NCI-H2196 treated with DMSO at 0.1 percent for 48 hours (cell line): ENCODE measurements around the gene IL19.
"Not testable (repeated sequence)": the region's sequence is repeated elsewhere in the genome, so short reads cannot be mapped to it uniquely, and the experiment has no call there.

Source experiments
- DNase-seq: peaks from one replicate; lab custom pipeline; 2025; ENCODE audit not compliant: unreplicated experiment; lab: John Stamatoyannopoulos, UW

Gene IL19

DNA sequence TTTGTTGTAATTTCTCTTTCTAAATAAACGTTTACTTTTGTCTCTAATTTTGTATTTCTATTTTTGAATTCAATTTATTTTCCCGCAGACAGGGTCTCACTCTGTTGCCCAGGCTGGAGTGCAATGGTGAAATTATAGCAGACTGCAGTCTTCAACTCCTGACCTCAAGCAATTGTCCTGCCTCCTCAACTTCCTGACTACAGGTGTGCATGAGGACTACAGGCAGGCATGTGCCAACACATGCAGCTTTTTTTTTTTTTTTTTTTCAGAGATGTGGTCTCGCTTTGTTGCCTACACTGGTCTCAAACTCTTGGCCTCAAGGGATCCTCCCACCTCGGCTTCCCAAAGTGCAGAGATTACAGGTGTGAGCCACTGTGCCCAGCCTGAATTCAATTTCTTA, 58.2 kb downstream of the IL19 start:
- no peak for DNase-seq

DNA sequence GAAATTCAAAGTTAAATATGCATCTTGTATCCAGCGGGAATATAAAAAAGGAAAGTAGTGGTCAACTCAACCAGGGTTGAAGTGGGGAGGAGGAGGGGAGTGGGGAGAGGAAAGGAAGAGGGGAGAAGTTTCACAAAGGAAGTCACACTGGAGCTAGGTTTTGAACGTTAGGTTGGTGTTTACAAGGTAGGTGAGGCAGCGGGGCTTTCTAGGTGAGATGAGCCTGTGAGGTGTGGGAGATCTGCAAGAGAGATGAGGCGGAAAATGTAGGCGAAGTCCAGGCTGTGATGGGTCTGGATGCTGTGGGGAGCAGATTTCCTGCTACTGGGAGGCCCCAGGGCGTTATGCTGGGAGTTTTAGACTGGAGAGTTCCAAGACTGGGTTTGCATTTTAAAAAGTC, 58.7 kb downstream of the IL19 start:
- DNase-seq: no peak

DNA sequence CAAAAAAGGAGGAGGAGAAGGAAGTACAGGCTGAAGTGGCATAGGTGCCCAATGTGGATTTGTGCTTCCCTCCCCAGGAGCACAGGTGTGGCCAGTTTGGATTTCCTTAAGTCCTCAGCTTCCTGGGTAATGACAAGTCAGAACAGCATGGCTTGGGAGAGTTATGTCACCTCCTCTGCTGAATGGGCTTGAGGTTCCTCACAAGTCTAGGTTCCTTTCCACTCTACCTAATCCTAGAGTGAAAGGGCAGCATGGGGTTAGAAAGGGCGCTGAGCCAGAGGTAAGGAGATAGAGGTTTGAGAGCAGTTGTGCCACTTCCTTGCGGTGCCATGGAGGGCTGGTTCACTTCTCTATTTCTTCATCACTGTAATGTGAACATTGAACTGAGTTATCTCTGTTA, 59.3 kb downstream of the IL19 start:
- no peak for DNase-seq

DNA sequence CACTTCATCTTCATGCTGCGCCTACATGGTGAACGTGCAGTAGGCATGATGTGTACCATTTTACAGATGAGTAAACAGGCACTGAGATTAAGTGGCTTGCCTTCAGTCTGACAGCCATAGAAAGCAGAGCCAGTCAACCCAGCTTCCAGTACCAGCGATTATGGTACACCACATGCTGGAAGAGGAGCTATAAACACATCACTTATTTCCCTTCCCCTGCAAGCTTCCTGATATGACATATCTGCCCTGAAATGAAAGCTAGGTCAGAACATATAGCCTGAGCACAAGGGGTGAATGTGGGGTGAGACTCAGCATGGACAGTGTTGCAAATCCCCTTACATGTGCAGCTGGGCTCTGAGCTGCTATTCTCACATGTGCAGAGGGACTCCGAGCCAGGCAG, 61.1 kb downstream of the IL19 start:
- DNase-seq: no peak

DNA sequence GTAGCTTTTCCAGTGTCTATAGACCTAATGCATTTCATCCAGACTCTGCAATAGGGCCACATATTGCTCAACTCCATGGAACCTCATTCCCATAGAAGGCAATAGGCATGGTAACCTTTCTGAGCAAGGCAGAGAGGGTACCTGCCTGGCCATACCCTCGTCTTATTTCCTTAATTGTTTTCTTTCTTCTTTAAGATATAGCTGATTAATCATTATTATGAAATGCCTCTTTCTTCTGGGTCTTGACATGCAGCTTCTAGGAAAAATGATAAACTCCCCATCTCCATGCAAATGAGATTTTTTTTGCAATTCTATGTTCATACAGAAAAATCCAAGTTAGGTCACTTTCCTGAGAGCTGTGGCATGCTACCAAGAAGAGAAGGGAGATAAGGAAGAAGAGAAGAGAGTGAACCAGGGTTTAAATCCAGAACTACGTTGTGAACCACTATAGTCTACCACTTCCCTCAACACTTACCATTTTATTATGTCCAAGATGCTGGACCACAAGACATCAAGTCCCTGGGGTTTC, 61.8 kb downstream of the IL19 start:
- DNase-seq: no peak

DNA sequence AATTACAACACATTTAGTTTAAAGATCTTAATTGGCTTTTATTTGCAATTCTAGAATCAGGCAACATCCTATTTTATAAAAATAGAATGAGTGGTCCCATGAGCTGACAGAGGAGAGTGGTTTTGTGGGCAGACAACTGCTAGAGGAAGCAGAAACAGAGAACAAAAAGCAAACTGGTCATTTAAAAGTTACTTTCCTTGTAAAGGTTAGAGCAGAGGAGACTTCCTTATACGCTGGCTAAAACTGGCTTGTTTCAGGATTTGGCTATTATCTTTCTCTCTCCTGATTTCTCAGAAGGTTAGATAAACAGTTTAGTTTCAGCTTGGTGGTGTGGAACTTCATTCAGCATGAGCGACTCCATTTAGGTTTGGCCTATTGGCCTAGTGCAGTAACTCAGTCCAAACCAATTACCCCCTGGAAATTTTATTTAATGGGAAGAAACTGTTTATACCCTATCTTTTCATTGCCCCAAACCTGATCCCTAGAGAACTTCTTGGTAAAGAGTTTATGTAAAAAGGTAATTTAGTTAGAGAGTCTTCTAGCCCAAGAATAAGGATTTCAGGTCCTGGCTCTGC, 62.6 kb downstream of the IL19 start:
- no peak for DNase-seq

DNA sequence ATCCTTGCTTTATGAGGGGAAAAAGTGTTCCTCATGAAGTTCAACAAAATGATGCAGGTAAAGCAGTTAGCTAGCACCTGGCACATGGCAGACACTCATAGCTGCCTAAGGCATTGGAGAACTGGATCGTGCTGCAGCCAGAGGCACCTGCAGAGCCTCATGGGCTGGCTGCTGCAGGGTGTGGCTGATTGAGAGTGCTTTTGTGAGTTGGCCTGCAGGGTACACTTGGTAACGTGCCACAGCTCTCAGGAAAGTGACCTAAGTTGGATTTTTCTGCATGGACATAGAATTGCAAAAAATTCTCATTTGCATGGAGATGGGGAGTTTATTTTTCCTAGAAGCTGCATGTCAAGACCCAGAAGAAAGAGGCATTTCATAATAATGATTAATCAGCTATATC, 63.2 kb downstream of the IL19 start:
- peak; percentile 45 for DNase-seq

DNA sequence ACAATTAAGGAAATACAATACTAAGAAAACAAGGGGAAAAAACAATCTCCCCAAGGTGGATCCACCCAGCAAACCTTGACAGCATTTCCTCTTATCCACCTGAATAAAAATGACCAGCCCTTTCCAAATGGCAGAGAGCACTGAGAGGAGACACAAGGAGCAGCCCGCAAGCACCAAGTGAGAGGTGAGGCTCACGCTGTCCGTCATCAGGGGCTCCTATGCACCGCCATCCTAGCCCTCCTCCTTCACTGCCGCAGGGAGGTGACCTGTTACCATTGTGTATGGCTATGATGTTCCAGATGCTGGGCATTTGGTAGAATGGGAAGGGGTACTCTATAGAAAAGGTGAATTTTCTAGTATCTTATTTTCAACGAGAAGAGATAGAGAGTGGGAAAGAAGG, 63.6 kb downstream of the IL19 start:
- DNase-seq: no peak

DNA sequence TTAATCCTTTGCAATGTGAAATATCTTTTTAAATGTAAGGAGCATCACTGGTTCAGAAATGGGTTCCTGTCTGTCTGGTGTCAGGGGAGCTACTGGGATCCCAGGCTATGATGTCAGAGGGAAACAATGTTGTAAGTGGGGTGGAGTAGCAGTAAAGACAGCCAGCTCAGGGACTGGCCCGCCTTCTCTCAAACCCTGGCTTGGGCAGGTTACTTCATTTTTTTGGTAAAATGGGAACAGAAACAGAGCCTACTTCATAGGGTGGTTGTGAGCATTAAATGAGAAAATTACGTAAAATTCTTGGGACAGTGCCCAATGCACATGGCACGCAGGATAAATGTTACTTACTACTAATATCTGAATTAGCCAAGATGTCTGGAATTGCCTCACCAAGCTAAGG, 64.1 kb downstream of the IL19 start:
- DNase-seq: no peak

DNA sequence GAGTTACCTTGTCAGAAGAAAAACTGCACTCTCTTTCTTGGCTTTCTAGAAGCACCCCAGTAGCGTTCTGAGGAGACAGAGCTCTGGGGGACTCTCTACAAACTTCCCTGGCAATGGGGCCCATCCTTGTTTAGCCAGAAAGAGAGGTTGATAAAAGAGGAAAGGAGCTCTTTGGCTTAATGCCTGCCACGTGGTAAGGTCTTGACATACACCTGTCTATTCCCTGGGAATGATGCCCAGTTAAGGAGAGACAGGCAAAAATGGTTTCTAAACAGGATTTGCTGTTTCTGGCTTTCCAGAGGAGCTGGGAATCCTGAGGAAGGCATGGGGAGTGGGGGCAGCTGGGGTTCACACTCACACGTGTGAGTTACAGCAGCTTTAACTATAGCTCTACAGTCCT, 64.6 kb downstream of the IL19 start:
- peak; percentile 65 for DNase-seq

DNA sequence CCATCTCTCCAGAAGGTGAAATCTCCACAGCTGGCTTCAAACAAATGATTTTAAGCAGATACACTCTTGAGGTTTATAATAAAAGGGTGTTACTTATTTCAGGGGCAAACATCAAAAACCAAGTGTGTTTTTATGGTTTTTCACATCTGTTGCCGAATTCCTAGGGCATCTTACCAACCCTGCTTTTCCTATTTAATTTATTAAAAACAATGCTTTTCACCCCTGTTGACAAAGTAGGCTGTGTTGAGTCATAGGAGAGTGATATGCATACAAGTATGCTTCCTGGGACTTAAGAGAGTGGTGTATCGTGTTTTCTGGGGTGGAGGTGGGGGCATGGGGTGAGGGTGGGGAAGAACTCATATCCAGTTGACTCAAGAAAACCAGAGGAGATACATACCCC, 65.5 kb downstream of the IL19 start:
- no peak for DNase-seq

DNA sequence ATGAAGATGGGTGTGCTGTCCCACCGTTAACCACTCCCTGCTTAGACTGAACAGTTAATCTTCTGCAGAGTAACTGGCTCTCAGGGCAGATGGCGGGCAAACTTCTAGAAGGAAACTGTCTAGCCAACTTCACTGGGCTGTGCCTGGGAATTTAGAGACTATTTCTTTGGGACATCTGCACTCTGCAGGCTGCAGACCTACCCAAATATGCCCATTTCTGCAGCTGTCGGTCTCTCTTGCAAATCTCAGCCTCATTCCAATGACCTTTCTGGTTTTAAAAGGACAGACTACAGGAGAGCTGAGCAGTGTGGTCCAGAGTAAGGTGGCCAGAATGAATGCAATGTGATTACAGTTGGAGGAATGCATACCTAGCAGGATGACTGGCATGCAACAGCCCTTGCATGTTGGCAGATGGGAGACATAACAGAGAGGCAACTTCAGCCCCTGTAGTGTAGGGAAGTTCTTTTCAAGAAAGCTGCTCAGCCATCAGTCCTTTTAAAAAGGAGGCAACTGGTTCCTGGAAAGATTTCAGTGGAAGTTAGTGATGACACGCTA, 68.5 kb downstream of the IL19 start:
- no peak for DNase-seq

DNA sequence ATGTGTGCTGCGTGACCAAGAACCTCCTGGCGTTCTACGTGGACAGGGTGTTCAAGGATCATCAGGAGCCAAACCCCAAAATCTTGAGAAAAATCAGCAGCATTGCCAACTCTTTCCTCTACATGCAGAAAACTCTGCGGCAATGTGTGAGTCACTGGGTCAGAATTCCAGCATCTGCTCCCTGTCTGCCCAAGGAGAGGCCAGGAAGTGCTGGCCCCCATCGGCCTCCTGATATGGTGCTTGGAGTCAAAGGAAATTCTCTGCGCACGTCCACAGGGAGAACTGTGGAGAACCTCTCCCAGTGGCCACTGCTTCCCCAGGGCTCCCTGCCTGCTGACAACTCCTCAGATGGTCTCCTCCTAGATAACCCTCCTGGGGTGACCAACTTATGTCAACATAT, 69.3 kb downstream of the IL19 start:
- no peak for DNase-seq

DNA sequence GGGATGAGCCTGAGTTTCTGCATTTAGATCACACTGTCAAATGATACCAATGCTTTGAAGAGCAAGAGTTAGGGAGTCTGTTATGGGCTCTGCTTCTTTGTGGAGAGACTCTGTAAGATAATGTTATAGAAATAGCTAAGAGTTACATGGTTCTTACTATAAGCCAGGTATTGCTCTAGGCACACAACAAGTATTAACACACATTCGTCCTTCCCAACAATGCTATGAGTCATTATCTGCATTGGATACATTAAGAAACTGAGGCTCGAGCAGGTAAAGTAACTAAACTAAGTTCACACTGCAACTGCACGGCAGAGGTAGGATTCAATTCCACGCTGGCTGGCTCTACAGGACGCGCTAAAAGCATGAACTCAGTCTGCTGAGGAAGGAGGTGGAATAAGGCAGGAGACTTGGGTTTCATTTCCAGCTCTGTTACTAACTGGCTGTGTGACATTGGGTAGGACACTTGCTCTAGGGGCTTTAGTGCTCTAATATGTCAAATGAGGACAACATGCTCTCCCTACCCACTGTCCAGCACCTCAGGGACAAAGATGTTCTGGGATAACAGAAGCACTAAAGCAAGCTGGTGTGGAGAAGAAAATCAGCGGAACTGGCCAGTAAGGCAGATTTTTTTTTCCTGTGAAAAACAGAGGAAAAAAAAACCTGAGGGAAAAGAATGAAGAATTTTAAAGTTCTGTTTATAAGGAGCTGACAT, 71.2 kb downstream of the IL19 start:
- DNase-seq: no peak

DNA sequence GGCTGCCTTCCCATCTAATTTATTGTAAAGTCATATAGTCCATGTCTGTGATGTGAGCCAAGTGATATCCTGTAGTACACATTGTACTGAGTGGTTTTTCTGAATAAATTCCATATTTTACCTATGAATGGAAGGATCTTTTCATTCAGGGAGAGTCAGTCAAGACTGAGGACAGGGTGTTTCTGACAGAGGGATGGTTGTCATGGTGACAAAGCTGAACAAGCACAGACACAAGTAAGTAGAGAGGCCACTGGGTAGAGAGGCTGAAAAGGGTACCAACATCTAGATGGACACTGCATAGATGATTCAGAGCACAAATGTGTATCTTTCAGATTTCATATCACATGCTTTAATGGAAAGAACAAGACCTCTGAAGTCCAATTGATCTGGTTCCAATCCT, 72.3 kb downstream of the IL19 start:
- no peak for DNase-seq

DNA sequence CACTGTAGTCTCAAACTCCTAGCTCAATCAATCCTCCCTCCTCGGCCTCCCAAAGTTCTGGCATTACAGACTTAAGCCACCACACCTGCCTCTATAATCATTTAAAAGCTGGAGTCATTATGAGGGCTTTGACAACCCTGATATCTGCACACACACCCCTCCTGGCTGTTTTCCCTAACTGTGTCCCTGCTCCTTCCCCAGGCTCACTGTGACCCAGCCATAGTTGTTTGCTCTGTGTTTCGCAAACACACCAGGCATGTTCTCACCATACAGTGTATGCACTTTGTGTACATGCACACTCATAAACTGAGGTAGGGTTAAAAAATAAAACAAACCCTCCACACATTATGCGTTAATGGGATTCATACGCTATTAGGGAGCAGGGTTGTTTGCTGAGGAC, 73.1 kb downstream of the IL19 start:
- DNase-seq: no peak

DNA sequence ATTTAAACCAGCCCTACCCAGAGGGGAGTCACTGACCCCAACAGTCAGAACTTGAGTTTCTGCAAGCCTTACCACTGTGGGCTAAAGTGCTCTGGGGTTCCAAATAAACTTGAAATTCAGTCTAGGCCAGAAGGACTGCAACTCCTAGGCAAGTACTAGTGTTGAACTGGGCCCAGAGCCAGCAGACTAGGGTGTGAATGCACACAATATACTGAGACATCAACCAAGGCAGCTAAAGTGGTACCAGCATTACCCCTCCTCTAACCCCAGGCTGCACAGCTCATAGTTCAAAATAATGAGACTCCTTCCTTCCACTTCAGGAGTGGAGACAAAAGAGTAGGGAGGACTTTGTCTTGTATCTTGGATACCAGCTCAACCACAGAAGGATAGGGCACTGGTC, 75.9 kb downstream of the IL19 start:
- DNase-seq: no peak

DNA sequence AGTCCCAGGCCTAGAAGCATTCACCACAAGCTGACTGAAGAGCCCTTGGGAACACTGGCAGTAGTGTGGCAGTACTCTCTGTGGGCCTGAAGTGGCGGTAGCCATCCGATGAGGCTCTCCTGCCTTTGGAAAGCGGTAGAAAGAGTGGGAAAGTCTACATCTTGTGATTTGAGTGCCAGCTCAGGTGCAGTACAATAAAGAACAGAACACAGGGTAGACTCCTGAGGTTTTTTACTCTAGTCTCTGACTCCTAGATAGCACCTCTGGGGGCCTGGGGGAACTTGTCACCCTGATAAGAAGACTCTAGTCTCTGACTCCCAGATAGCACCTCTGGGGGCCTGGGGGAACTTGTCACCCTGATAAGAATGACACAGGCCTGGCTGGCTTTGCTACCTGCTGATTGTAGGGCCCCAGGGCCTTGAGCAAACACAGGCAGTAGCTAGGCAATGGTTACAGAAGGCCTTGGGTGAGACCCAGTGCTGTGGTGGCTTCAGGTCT, 76.8 kb downstream of the IL19 start:
- DNase-seq: no peak

DNA sequence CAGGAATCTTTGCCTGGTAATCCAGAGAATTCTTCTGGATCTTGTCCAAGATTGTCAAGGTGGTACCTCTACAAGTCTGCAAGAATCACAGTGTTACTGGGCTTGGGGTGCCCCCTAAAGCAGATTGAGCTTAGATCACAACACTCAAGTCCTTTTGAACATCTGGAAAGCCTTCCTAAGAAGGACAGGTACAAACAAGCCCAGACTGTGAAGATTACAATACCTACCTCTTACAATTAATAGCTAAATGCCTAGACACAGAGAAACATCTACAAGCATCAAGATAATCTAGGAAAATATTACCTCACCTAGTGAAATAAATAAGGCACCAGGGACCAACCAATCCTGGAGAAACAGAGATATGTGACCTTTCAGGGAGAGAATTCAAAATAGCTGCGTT, 77.4 kb downstream of the IL19 start:
- DNase-seq: no peak

DNA sequence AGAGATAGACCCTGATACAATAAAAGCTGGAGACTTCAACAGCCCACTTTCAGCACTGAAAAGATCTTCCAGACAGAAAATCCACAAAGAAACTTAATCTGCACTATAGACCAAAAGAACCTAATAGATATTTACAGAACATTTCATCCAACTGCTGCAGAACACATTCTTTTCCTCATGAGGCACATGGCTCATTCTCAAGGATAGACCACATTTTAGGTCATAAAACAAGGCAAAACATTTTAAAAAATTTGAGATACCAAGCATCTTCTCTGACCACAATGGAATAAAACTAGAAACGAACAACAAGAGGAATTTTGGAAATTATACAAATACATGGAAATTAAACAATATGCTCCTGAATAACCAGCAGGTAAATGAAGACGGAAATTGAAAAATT, 79.8 kb downstream of the IL19 start:
- no peak for DNase-seq

DNA sequence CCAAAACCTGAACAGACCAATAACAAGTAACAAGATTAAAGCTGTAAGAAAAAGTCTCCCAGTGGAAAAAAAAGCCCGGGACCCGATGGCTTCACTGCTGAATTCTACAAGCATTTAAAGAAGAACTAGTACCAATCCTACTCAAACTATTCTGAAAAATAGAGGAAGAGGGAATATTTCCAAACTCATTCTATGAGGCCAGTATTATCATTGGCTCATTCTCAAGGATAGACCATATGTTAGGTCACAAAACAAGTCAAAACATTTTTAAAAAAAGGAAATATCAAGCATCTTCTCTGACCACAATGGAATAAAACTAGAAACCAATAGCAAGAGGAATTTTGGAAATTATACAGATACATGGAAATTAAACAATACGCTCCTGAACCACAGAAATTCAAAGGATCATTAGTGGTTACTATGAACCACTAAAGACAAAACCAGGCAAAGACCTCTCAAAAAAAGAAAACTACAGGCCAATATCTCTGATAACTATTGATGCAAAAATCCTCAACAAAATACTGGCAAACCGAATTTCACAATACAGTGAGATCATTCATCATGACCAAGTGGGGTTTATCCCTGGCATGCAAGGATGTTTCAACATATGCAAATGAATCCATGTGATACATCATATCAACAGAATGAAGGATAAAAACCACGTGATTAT, 80.9 kb downstream of the IL19 start:
- DNase-seq: no peak

DNA sequence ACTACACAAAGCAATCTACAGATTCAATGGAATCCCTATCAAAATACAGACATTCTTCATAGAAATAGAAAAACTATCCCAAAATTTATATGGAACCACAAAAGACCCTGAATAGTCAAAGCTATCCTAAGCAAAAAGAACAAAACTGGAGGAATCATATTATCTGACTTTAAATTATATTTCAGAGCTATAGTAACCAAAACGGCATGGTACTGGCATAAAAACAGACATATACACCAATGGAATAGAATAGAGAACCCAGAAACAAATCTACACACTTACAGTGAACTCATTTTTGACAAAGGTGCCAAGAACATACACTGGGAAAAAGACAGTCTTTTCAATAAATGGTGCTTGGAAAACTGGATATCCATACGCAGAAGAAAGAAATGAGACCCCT, 82.1 kb downstream of the IL19 start:
- DNase-seq: not testable (repeated sequence)
